GM12874 (cell line): ENCODE results near the gene BRF1.

Source experiments
- TF ChIP-seq, protein P1 (sequence below): IDR thresholded peaks from 2 replicates; pipeline ENCODE4 v1.5.1; 2011; ENCODE audit warnings: low read depth, mild to moderate bottlenecking, control low read depth, low read length, moderate library complexity; ENCODE audit not compliant: insufficient read depth

BRF1 gene

GRCh38 chr14:105163040-105163742, 137.6 kb downstream of the BRF1 start:
- TF ChIP-seq, protein P1, sequence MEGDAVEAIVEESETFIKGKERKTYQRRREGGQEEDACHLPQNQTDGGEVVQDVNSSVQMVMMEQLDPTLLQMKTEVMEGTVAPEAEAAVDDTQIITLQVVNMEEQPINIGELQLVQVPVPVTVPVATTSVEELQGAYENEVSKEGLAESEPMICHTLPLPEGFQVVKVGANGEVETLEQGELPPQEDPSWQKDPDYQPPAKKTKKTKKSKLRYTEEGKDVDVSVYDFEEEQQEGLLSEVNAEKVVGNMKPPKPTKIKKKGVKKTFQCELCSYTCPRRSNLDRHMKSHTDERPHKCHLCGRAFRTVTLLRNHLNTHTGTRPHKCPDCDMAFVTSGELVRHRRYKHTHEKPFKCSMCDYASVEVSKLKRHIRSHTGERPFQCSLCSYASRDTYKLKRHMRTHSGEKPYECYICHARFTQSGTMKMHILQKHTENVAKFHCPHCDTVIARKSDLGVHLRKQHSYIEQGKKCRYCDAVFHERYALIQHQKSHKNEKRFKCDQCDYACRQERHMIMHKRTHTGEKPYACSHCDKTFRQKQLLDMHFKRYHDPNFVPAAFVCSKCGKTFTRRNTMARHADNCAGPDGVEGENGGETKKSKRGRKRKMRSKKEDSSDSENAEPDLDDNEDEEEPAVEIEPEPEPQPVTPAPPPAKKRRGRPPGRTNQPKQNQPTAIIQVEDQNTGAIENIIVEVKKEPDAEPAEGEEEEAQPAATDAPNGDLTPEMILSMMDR: no peak

GRCh38 chr14:105162669-105162979, 138.2 kb downstream of the BRF1 start:
- TF ChIP-seq, protein P1: no peak

DNA sequence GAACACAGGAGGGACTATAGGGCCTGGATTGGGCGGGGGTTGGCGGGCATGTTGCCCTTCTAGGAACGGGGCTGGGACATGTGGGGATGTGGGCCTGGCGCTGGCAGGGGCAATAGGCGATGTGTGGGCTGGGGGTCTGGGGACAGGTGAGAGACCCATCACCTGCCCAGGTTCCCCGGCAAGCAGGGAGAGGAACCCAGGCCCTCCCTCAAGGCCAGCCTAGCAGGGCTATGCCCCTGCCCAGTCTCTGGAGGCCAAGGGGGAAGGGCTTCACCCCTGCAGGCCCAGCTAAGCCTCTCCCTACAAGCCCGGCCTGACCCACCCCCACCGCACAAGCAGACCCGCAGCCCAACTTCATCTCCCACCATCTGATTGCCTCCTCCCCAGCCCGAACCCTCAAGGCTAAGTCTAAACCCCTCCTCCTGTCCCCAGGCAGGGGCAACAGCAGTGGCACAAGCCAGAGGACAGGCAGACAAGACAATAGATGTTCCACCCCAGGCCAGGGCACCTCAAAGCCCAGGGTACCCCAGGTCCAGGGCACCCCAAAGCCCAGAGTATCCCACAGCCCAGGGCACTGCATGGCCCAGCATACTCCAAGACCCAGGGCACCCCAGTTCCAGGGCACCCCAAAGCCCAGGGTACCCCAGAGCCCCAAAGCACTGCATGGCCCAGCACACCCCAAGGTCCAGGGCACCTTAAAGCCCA, 138.7 kb downstream of the BRF1 start:
- TF ChIP-seq, protein P1: no peak

DNA sequence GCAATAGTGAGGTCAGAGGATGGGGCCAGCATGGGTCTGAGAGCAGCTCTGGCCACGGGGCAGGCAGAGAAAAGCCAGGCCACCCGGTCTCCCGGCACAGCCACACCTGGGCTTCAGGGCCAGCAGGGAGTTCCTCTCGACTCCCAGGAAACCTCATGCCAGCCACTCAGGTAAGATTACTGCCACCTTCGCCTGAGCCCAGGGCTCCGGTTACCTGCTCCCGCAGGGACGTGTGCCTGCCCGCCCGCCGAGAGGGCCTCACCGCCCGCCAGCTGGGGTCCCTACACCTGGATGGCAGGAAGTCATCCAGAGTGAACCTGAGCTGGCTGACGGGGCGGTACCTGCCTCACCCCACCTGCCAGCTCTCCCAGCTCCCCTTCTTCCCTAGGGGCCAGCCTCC, 139.5 kb downstream of the BRF1 start:
- TF ChIP-seq, protein P1: no peak

- TF ChIP-seq, protein P1: no peak
These were observed 140.0 kb downstream of the BRF1 start for GRCh38 chr14:105160776-105161175.

DNA sequence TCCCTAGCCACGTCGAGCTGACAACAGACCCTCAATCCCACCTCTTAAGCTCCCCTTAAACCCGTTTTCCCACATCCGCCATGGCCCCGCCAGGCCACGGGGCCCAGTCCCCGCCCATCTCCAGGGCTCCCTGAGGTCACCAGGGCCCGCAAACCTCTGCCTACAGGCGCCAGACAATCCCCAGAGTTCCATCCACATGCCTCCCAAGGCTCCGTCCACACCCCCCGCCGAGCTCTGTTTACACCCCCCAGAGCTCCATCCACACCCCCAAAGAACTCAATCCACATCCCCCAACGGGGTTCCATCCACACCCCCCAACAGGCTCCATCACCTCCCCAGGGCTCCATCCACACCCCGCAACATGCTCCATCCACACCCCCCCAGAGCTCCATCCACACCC, 141.5 kb downstream of the BRF1 start:
- TF ChIP-seq, protein P1: no peak
